HG03196 (cell line): ENCODE data around the gene PPM1E.
"Not testable (repeated sequence)": the region's sequence is repeated elsewhere in the genome, so short reads cannot be mapped to it uniquely, and the experiment has no call there.

Source experiments
- ATAC-seq: cut with Tn5 transposase; IDR thresholded peaks from one replicate; pipeline ENCODE4 v1.9.1; 2021; ENCODE audit not compliant: unreplicated experiment

PPM1E gene

GRCh38 chr17:58944166-58944565 lies 188.5 kb downstream of the PPM1E start:
- ATAC-seq = no peak

GRCh38 chr17:58947411-58947810 lies 191.8 kb downstream of the PPM1E start:
- ATAC-seq = no peak

DNA sequence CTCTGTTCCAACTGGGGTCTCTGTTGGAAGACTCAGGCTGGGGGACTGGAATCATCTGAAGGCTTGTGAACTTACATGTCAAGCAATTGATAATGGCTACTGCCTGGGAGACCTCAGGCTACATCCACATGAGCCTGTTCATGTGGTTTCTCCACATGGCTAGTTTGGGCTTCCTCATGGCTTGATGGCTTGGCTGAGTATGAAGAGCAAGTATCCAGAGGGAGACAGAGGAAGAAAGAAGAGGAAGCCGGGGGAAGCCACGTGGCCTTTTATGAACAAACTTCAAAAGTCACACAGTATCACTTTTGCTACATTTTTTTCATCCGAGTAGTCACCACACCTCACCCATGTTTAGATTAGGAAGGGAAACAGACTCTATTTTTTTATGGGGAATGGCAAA lies 192.2 kb downstream of the PPM1E start:
- ATAC-seq = no peak

DNA sequence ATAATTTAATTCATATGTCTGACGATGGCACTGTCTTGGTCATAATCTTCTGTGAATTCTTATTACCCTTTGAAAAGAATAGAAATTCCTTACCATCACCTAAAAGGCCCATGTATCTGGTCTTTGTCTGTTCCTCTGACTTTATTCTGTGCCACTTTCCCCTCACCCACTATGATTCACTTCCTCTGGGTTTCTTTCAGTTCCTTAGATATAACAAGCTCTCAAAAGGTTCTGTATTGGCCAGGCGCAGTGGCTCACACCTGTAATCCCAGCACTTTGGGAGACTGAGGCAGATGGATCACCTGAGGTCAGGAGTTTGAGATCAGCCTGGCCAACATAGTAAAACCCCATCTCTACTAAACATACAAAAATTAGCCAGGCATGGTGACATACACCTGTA lies 198.7 kb downstream of the PPM1E start:
- not testable (repeated sequence) for ATAC-seq

- ATAC-seq = no peak
Observed at GRCh38 chr17:58956997-58957724, 201.5 kb downstream of the PPM1E start.

DNA sequence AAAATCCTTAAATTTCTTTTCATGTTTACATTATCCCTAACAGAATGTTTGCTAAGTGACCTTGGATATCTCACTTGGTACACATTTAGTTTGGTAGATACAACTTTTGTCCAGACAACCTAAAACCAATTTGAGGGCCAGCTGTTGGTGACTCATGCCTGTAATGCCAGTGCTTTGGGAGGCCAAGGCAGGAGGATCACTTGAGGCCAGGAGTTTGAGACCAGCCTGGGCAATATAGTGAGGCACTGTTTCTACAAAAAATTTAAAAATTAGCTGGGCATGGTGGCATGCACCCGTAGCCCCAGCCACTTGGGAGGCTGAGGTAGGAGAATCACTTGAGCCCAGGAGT lies 202.0 kb downstream of the PPM1E start:
- not testable (repeated sequence) for ATAC-seq

- no peak for ATAC-seq
Observed at GRCh38 chr17:58960068-58960467, 204.4 kb downstream of the PPM1E start.

GRCh38 chr17:58965221-58965620 lies 209.6 kb downstream of the PPM1E start:
- no peak for ATAC-seq

GRCh38 chr17:58966208-58966607 lies 210.6 kb downstream of the PPM1E start:
- ATAC-seq = no peak

DNA sequence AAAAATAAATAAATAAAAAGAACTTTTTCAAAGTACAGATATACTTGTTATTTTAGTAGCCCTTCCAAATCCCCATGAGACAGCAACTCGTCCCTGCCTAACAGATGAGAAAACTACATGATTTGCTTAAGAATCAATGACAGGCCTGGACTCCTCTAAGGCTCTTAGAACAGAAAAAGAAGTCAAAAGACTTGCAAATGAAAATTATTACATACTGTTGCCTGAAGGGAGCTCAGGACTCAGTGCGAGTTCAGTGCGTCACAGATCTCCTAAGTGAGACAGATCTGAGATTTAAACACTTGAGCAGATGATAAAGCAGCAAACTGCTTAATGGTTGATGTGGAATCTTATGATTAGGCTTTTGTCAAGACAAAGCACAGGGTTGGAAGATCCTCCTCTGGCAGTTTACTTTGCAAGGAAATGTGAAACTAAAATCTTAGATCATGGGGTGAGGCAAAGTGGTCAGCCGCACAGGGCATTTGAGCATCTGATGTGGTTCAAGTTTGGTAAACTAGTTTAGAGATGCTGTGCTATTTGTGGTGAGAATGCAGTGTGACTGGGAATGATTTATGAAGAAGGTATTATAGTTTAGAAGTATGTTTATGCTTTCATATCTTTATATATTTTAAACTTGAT lies 212.9 kb downstream of the PPM1E start:
- ATAC-seq = no peak

DNA sequence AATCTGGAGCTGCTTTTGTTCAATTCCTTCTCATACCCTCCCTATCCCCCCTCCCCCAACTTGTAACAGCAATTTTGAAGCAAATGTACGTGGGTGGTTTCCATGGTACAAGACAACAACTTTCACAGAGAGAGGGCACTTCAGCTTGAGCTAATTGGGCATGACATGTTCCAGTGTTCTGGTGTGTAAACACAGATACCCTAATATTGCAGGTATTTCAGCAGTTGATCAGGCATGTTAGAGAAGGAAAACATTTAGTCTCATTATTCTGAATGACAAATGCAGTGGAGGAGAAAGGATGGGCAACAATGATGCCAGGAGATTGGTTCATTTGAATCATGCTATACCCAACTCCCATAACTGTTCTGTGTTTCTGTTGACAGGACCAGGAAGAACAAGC lies 213.5 kb downstream of the PPM1E start:
- ATAC-seq = no peak

DNA sequence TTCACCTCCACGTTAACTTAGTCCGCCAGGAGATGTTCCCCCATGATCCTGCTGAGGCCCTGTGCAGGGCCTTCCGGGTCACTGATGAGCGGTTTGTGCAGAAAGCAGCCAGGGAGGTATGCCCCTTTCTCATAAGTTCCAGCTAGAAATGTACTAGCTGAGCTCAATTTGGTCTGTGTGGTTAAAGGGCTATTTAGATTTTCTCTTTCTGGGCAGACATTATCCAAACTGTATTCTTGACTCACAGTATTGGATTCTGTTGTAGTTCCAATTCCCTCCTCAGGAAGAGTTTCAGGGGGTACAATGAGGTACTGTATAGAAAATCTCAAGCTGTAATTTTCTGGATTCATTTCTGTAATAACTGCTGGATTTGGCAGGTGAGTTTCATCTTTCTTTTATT lies 214.0 kb downstream of the PPM1E start:
- ATAC-seq = no peak

DNA sequence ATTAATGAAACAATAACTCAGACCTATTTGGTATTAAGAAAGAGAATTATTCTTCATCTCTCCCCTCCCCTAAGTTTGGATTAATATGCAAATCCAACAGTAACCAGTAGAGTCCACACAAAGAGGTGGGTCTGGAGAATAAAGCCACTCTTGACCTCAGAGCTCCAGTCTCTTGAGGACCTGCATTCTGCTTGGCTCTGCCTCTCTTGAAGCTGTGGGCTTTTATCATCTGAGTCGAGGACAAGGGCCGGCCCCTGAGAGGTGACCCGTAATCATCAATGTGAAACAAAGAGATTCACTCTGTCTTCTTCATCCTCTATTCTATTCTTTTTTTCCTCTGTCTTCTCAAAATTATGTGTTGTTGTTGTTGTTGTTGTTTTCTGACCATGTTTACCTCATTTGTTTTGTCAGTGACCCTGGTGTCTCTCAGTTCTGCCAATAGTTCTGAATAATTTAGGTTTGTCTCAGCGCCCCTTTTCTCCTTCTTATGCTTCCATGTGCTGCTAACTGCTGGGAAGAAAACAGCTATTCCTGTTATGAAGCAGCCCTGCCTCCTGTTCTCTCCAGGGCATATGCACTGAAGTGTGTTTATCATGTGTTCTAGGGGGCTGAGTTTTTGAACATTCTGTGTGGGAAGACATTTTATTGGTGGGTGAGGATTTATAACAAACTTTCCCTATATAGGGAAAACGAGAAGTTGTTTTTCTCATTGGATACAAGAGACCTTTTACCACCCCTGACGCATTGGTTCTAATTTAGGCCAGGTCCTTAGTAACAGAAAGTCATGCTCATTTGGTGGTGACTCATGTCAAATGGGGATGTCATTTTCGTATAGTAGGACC lies 215.2 kb downstream of the PPM1E start:
- ATAC-seq = no peak

DNA sequence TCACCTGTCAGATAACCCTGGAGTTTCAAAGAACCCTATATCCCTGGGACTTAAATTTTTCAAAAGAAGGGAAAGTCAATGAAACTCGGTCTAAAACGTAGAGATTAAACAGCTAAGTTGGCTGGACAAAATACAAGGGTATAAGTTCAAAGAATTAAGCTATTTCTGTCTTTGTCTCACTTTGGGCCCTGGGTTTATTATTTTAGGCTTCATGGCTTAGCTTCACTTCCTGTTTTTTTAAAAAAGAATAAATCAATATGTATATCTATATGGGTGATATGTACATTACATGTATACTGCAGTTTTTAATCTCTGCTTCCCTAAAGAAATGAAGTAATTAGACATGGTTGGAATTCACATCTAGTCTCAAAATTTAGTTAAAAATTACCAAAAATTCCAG lies 218.7 kb downstream of the PPM1E start:
- no peak for ATAC-seq

DNA sequence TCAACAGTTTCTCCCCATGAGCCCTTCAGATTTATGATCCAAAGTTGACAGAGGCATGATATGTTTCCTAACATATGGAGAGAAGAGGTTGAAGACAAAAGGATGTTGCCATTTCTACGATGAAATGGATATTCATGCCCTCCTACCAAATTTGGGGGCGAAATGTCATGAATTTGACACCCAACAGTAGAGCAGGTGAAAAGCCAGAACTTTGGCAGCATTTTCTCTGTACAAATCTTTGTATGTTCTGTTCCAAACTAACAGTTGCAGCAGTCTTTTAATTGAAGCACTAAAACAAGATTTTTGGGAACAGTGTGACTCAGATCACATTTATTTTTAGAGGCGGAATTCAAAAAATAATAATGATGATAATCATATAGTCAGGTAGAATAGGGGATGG lies 220.9 kb downstream of the PPM1E start:
- ATAC-seq = no peak

DNA sequence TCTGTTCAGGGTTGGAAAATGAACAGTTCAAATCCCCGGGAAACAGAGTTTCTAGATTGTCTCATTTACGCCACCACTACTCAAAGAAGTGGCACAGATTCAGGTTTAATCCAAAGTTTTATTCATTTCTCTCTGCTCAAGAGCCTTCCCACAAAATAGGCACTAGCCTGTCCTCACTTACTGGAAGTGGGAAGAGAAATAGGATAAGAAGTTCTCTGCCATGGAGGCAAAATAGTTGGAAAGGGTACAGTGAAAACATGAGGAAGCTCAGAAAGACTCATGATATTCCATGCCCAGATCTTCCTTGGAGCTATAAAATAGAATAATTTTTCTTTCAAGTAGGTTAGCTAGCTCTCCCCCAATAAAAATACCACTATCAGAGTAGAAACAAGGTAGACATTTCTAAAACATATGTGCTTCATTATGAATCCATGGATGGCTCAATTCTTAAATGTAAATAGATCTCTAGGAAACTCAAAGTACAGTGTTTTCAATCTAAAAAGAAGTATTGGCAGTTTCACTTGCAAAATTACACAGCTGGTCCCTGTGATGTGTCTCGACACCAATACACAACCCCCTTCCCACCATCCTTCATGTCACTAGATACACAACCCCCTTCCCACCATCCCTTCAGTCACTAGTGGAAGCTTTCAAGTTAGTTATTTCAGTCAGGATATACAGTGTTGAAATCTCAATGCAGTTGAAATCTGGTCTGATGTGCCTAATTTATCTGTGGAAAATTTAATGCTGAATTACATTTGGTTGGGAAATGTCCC lies 225.2 kb downstream of the PPM1E start:
- ATAC-seq = no peak

GRCh38 chr17:58982626-58983025 lies 227.0 kb downstream of the PPM1E start:
- ATAC-seq = no peak

GRCh38 chr17:58985367-58985766 lies 229.7 kb downstream of the PPM1E start:
- ATAC-seq = no peak

DNA sequence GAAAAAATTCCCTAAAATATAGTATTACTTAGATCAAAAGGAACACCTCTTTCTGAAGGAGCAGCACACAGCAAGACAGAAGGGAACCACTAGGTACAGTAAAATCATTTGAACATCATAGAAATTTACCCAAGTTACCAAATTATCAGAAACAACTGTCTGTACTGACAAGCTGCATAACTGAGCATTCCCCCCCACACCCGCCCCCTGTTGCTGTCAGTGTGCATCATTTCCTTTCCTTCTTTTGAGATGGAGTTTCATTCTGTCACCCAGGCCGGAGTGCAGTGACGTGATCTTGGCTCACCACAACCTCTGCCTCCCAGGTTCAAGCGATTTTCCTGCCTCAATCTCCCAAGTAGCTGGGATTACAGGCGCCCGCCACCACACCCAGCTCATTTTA lies 230.3 kb downstream of the PPM1E start:
- ATAC-seq = no peak

DNA sequence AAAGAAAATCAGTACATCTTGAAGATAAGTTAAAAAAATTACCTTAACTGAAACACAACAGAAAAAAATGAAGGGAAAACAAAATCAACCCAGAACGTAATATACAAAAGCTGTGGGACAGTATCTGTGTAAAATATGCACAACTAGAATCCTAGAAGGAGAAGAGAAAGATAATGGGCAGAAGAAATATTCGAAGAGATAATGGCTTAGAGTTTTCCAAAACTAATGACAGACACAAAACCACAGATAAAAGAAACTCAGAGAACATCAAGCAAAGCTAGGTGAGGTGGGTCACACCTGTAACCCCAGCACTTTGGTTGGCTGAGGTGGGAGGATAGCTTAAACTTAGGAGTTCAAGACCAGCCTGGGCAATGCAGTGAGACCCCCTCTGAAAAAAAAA lies 234.0 kb downstream of the PPM1E start:
- no peak for ATAC-seq

GRCh38 chr17:58991718-58992331 lies 236.2 kb downstream of the PPM1E start:
- peak; percentile 82 for ATAC-seq
